Measurements from ENCODE around the gene DENND11. TPM values are rescaled to one million over a fixed set of nuclear protein-coding genes. Genes with fewer than 3 reads are reported as not detected.

DENND11 gene
- total and polyA plus RNA-seq, 9 of the 15 experiments (the other 6 are each of a cell fraction or from before 2014, with no cell fraction given): 0.07 to 1.1 (median 0.36) TPM

DNA sequence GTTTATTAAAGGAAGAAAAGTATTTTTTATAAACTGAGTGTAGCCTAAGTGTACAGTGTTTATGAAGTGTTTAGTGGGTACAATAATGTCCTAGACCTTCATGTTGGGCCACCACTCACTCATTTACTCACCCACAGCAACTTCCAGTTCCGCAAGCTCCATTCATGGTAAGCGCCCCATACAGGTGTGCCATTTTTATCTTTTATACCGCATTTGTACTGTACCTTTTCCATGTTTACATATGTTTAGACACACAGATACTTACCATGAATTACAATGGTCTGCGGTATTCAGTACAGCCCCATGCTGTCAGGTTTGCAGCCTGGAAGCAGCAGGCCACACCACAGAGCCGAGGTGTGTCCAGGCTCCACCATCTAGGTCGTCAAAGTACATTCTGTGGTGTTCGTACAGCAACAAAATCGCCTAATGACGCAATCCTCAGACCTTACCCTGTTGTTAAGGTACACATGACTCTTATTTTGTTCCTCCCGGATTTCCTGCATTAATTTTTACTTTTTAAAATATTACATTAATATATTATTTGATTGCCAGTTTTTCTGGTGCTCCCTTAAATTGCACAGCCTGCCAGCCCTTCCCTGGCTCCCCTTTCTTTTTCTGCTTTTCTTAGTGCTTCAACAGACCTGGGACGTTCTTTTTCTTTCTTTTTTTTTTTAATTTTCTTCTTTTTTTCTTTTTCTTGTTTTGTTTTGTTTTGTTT, 35.3 kb upstream of the DENND11 start (continued):
- TF ChIP-seq CCAR2 (IDR thresholded peaks at IDR 0.05; ENCODE audit: low read depth, low read length) (no peak), HNRNPL (IDR thresholded peaks at IDR 0.05; ENCODE audit: low read depth, low read length) (no peak), DPF2 (IDR thresholded peaks at IDR 0.05) (no peak), SMAD2 (IDR thresholded peaks at IDR 0.05; ENCODE audit: low read depth, low read length) (no peak), HIVEP1 (CRISPR knock-in tag; IDR thresholded peaks at IDR 0.05) (no peak), KDM5B (IDR thresholded peaks at IDR 0.05; ENCODE audit: insufficient replicate concordance, low read depth, low read length) (peak; percentile 61), NKRF (IDR thresholded peaks at IDR 0.05; ENCODE audit: borderline replicate concordance) (peak; percentile 22; the same call in 1 of the 2 replicates), SP1 (CRISPR knock-in tag; IDR thresholded peaks at IDR 0.05) (no peak), ZMIZ1 (IDR thresholded peaks at IDR 0.05; ENCODE audit: low read depth in 2 of 2, low read length in 2 of 2) (no peak), ZNF830 (CRISPR knock-in tag; IDR thresholded peaks at IDR 0.05) (no peak), SMARCA4 (IDR thresholded peaks at IDR 0.05) (peak; percentile 72; the same call in 1 of the 2 replicates), JUN (IDR thresholded peaks at IDR 0.05; ENCODE audit: borderline replicate concordance, low read depth, low read length) (0 out of 2 replicates have a peak, but pooled peaks have one; percentile 25), JUN (CRISPR knock-in tag; IDR thresholded peaks at IDR 0.05; ENCODE audit: borderline replicate concordance) (no peak), SMARCE1 (IDR thresholded peaks at IDR 0.05) (peak; percentile 63; the same call in 1 of the 2 replicates), ZNF316 (IDR thresholded peaks at IDR 0.05) (0 out of 2 replicates have a peak, but pooled peaks have one; percentile 11), MAFF (IDR thresholded peaks at IDR 0.05; ENCODE audit: low read length) (no peak), ASH1L (IDR thresholded peaks at IDR 0.05; ENCODE audit: borderline replicate concordance, low read depth, partially characterized antibody) (peak; percentile 45), ZEB2 (IDR thresholded peaks at IDR 0.05) (peak; percentile 58; the same call in 1 of the 2 replicates)
- TF ChIP-seq, protein P1, sequence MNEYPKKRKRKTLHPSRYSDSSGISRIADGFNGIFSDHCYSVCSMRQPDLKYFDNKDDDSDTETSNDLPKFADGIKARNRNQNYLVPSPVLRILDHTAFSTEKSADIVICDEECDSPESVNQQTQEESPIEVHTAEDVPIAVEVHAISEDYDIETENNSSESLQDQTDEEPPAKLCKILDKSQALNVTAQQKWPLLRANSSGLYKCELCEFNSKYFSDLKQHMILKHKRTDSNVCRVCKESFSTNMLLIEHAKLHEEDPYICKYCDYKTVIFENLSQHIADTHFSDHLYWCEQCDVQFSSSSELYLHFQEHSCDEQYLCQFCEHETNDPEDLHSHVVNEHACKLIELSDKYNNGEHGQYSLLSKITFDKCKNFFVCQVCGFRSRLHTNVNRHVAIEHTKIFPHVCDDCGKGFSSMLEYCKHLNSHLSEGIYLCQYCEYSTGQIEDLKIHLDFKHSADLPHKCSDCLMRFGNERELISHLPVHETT (CRISPR knock-in tag; conservative IDR thresholded peaks at IDR 0.05 in 1 of 2, IDR thresholded peaks at IDR 0.05 in 1 of 2): no peak
- TF ChIP-seq, protein P2, sequence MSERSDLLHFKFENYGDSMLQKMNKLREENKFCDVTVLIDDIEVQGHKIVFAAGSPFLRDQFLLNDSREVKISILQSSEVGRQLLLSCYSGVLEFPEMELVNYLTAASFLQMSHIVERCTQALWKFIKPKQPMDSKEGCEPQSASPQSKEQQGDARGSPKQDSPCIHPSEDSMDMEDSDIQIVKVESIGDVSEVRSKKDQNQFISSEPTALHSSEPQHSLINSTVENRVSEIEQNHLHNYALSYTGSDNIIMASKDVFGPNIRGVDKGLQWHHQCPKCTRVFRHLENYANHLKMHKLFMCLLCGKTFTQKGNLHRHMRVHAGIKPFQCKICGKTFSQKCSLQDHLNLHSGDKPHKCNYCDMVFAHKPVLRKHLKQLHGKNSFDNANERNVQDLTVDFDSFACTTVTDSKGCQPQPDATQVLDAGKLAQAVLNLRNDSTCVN (CRISPR knock-in tag; IDR thresholded peaks at IDR 0.05): peak; percentile 73
